Heart right ventricle (tissue), 16 donors: ENCODE results near the gene A1BG. TPM values are rescaled to one million over a fixed set of nuclear protein-coding genes. Genes with fewer than 3 reads are reported as not detected.

ENCODE experiments used
- ATAC-seq, 8 donors: fragments of 200-7000 bp; cut with Tn5 transposase; one replicate each; pipeline ENCODE4 v1.9.1; 2020; ENCODE audit warnings: mild to moderate bottlenecking in 8 of 8, moderate library complexity in 8 of 8, moderate number of reproducible peaks in 1 of 8
- DNase-seq, 2 donors: peaks; one replicate each; pipeline ENCODE4 v3.0.0-alpha.2; 2020
- H3K27ac ChIP-seq, 10 donors: fragments of 200-600 bp; sonication (generic) in 2 of 10; one replicate each; pipeline versions ENCODE4 v1.5.0 to v1.8.0; 2020 to 2022; ENCODE audit warnings: mild to moderate bottlenecking in 3 of 10
- H3K27me3 ChIP-seq, 7 donors: fragments of 200-600 bp; one replicate each; pipeline ENCODE4 v1.8.0; 2021 to 2022; ENCODE audit warnings: mild to moderate bottlenecking in 2 of 7
- H3K36me3 ChIP-seq, 9 donors: fragments of 200-600 bp; sonication (generic) in 1 of 9; one replicate each; pipeline versions ENCODE4 v1.5.0 to v1.8.0; 2020 to 2022; ENCODE audit warnings: mild to moderate bottlenecking in 2 of 9
- H3K4me1 ChIP-seq, 9 donors: fragments of 200-600 bp; sonication (generic) in 1 of 9; one replicate each; pipeline versions ENCODE4 v1.5.0 to v1.8.0; 2020 to 2022; ENCODE audit warnings: mild to moderate bottlenecking in 4 of 9
- H3K4me3 ChIP-seq, 10 donors: fragments of 200-600 bp; sonication (generic) in 2 of 10; one replicate each; pipeline versions ENCODE4 v1.5.0 to v1.8.0; 2020 to 2022; ENCODE audit warnings: mild to moderate bottlenecking in 7 of 10, moderate library complexity in 2 of 10
- H3K9me3 ChIP-seq, 11 donors: fragments of 200-600 bp in 10 of 11; sonication (generic) in 2 of 11; one replicate each; pipeline versions ENCODE4 v1.5.0 to v1.8.0; 2013 to 2022; ENCODE audit warnings: mild to moderate bottlenecking in 2 of 11, control low read depth in 1 of 11, moderate library complexity in 1 of 11
- WGBS, 2 donors: extraction: QIAGEN DNeasy Blood & Tissue Kit; methylation state at CpG; one replicate each; pipeline ENCODE4 v1.1.7; 2013; ENCODE audit warnings: inconsistent platforms in 1 of 2; 5-methylcytosine and 5-hydroxymethylcytosine counted together
- intact Hi-C, 10 donors: fragments of 100-400 bp; cut with DNase I; formaldehyde crosslinking; loops; one replicate each; pipeline versions ENCODE4 v1.11.1 to v1.14.2; 2022
- polyA plus RNA-seq, 2 donors: library from polyadenylated mRNA; stranded (reverse); fragments of 200-250 nt; gene quantifications; one replicate each; pipeline ENCODE4 v1.2.3, GENCODE V29; 2013
- total RNA-seq, 10 donors: library from RNA; stranded (reverse); fragmentation: NEBNext Ultra II Directional in 3 of 10; extraction: Animal tissue kit (Norgen Biotek cat#: 25700) in 3 of 10; gene quantifications; one replicate each; pipeline versions ENCODE4 v1.2.1 to v1.2.4, GENCODE V29; 2021 to 2023
- TF ChIP-seq, protein P1 (sequence below), 9 donors: fragments of 200-600 bp; sonication (generic) in 2 of 9; IDR thresholded peaks; one replicate each; pipeline versions ENCODE4 v1.5.0 to v1.8.0; 2021 to 2022; ENCODE audit warnings: antibody characterized with exemption in 9 of 9, mild to moderate bottlenecking in 5 of 9, moderate library complexity in 1 of 9
- donor health status: Arrhythmogenic right ventricular cardiomyopathy.
- donor health status: ischemic (EF 13 %, LVEDD 7.1; RV severe dilation, severe dysfunction).
- donor health status: healthy with polysubstance abuse.
- donor health status: DM: no; HTN: yes; CAD: no.
- donor health status: DM: no; HTN: no; CAD: no.
- donor health status: ischemic (EF 25% LVEDD 6.9; RV normal size, moderate dysfunction).
- donor health status: ischemic (EF 25% LVEDD 5.7; RV mildly dilated, moderate dysfunction).
- donor health status: healthy.
- donor health status: DM: yes; HTN: yes; CAD: no.
- donor health status: Ischemic cardiomyopathy.
- donor health status: ischemic (EF 35%, LVEDD 5.7; RV mildly dilated, moderate dysfunction).
- donor health status: nonischemic (EF 11% LVEDD 7.7; RV severe dilation, severe dysfunction).
- donor health status: DM: yes; HTN: yes; CAD: no.
- donor health status: PGD.
- donor health status: ischemic (EF 29% LVEDD 5.4; RV normal size, mild dysfunction).
- donor health status: nonischemic (EF 23%, LVEDD 6.1; RV moderate dilation, normal function).

The A1BG gene
- total and polyA plus RNA-seq, 12 donors = 0.80 to 9.6 (median 2.6) TPM

DNA sequence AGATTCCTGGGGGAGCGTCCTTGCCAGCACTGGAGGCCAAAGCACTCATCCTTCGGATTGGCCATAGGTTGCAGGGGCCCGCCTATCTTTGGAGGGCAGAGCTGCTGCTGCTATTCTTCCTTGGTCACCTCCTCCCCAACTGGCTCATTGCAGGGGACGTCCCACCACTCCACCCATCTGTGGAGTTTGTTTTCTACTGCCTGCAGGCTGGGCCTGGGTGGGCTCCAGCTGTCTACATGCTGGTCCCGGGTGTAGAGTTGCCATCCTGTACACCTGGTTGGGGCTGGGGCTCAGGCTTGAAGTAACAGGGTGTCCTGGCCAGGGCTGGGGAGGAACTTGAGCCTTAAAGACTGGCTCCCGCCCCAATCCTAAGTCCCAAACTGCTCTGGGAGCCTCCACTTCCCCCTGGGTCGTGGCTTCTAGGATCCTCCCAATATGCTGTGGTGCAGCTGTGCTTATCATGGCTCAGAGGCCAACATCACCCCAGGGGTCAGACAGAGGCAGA is 44.3 kb upstream of the A1BG start:
- Histone ChIP-seq H3K9me3 (no peaks in the 10 kb centered on the region), H3K27ac (no peak overlapping the region), H3K36me3 (peaks cover 0 to 29% (median 24%) of the 10 kb centered on the region in 9 donors), H3K4me3 (no peak overlapping the region), H3K27me3 (peaks cover 0 to 31% (median 23%) of the 10 kb centered on the region in 7 donors), H3K4me1 (peaks cover 8 to 27% (median 13%) of the 10 kb centered on the region in 9 donors)
- intact Hi-C loops = no loop called here
- no peak for ATAC-seq
- 63 to 67% methylated on average over 7 of the region's 7 CpGs for WGBS, 2 donors
- TF ChIP-seq, protein P1, sequence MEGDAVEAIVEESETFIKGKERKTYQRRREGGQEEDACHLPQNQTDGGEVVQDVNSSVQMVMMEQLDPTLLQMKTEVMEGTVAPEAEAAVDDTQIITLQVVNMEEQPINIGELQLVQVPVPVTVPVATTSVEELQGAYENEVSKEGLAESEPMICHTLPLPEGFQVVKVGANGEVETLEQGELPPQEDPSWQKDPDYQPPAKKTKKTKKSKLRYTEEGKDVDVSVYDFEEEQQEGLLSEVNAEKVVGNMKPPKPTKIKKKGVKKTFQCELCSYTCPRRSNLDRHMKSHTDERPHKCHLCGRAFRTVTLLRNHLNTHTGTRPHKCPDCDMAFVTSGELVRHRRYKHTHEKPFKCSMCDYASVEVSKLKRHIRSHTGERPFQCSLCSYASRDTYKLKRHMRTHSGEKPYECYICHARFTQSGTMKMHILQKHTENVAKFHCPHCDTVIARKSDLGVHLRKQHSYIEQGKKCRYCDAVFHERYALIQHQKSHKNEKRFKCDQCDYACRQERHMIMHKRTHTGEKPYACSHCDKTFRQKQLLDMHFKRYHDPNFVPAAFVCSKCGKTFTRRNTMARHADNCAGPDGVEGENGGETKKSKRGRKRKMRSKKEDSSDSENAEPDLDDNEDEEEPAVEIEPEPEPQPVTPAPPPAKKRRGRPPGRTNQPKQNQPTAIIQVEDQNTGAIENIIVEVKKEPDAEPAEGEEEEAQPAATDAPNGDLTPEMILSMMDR (IDR thresholded peaks at IDR 0.05) = no peak
- no peak for DNase-seq

DNA sequence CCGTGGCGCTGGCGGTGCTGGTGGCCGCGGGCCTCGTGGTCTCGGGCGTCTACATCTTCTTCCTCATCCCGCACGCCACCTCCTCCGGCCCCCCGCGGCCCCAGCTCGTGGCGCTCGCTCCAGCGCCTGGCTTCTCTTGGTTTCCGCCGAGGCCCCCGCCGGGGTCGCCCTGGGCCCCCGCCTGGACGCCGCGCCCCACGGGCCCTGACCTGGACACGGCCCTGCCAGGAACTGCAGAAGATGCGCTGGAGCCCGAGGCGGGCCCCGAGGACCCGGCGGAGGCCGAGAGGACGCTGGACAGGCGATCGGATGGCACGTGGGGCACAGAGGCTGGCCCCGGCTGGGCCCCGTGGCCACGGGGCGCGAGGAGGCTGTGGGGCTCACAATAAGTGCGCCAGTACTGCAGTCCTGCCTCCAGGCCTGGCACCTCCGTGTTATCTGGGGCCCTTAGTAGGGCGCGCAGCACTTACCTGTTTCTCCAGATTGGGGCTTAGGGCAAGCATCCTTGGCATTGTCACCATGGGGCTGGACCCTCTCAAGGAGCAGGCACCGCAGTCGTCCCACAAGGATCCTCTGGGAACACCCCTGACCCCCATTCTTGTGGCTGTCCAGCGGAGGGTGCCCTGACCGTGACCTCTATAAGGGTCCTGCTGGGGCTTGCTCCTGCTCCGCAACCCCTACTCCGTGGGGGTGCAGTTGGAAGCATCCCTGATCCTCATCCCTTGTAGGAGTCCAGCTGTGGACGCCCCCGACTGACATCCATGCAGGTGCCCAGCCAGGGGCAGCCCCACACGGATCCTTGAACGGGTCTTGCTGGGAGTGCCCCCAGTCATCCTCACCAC is 43.6 kb upstream of the A1BG start:
- TF ChIP-seq, protein P1 (IDR thresholded peaks at IDR 0.05) = no peak
- ATAC-seq (no peak), DNase-seq (no peak)
- 28 to 29% methylated on average over 47 to 58 of the region's 58 CpGs for WGBS, 2 donors
- Histone ChIP-seq H3K27ac (no peak overlapping the region), H3K4me3 (peak overlapping the region in 1 of 10 donors; percentile 36), H3K36me3 (peaks cover 0 to 35% (median 24%) of the 10 kb centered on the region in 9 donors), H3K4me1 (peaks cover 8 to 25% (median 13%) of the 10 kb centered on the region in 9 donors), H3K9me3 (no peaks in the 10 kb centered on the region), H3K27me3 (peaks cover 0 to 31% (median 23%) of the 10 kb centered on the region in 7 donors)
- intact Hi-C loops = no loop called here

DNA sequence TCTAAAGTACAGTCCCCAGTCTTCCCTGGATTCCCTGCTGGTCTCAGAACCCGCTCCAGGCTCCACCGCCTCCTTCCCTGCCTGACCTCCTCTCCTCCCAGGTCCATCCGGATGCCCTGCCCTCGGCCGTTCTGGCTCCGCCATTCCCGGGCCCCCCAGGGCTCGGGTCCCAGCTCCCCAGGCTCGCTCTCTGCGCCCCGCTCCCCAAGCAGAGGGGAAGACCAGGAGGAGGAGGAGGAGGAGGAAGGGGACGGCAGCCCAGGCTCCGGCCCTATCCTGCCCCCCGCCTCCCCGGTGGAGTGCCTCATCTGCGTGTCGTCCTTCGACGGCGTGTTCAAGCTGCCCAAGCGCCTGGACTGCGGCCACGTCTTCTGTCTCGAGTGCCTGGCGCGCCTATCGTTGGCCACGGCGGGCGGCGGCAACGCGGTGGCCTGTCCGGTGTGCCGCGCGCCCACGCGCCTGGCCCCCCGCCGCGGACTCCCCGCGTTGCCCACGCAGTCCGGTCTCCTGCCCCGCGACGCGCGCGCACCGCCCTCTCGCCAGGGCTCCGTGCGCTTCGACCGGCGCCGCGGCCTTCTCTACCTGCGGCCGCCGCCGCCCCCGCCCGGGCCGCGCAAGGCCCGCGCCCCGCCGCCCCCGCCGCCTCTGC is 42.8 kb upstream of the A1BG start:
- TF ChIP-seq, protein P1 (IDR thresholded peaks at IDR 0.05) = no peak
- Histone ChIP-seq H3K27ac (peak overlapping the region in 1 of 10 donors; percentile 52), H3K4me1 (peaks cover 7 to 18% (median 11%) of the 10 kb centered on the region in 9 donors), H3K36me3 (peaks cover 0 to 43% (median 31%) of the 10 kb centered on the region in 9 donors), H3K9me3 (no peaks in the 10 kb centered on the region), H3K4me3 (peak overlapping the region in 2 of 10 donors; percentile 10 to 51), H3K27me3 (peaks cover 0 to 31% (median 23%) of the 10 kb centered on the region in 7 donors)
- 2 to 3% methylated on average over 33 to 75 of the region's 75 CpGs for WGBS, 2 donors
- DNase-seq (no peak), ATAC-seq (no peak)
- intact Hi-C loops = no loop called here
